Urinary bladder (tissue), 4 donors: ENCODE data around the gene DCUN1D2. TPM values are rescaled to one million over a fixed set of nuclear protein-coding genes. Genes with fewer than 3 reads are reported as not detected.
A peak's percentile ranks its signal among the peaks of the same experiment; 100 is the strongest.

ENCODE experiments used
- DNase-seq: peaks from one replicate; pipeline ENCODE4 v3.0.0-alpha.2; 2015; ENCODE audit errors: extremely low spot score
- H3K27ac ChIP-seq: one replicate; pipeline ENCODE4 v1.5.1; 2013; ENCODE audit warnings: low read depth, mild to moderate bottlenecking, moderate library complexity
- H3K36me3 ChIP-seq: one replicate; pipeline ENCODE4 v1.6.1; 2013; ENCODE audit warnings: mild to moderate bottlenecking, moderate library complexity; ENCODE audit not compliant: insufficient read depth
- H3K4me1 ChIP-seq: one replicate; pipeline ENCODE4 v1.6.1; 2013; ENCODE audit warnings: mild to moderate bottlenecking, moderate library complexity; ENCODE audit not compliant: insufficient read depth
- H3K4me3 ChIP-seq: one replicate; pipeline ENCODE4 v1.5.1; 2013; ENCODE audit warnings: low read depth, low read length
- WGBS: extraction: QIAGEN DNeasy Blood & Tissue Kit; methylation state at CpG from one replicate; pipeline ENCODE4 v1.1.7; 2013; 5-methylcytosine and 5-hydroxymethylcytosine counted together
- polyA plus RNA-seq: library from polyadenylated mRNA; stranded (reverse); fragments of 200-250 nt; gene quantifications from one replicate; pipeline ENCODE4 v1.2.3, GENCODE V29; 2013
- small RNA-seq: library from RNA; depleted of rRNA; stranded (forward); fragments of <200 nt; gene quantifications from one replicate; pipeline ENCODE3, GENCODE V24; 2014
- total RNA-seq: library from RNA; depleted of rRNA; stranded (reverse); fragments of >200 nt; gene quantifications from one replicate; pipeline ENCODE4 v1.2.3, GENCODE V29; 2014
- donor health status: healthy with polysubstance abuse.
- donor health status: healthy.

The DCUN1D2 gene
- total and polyA plus RNA-seq, 2 donors, result 14.7 to 21.3 TPM

DNA sequence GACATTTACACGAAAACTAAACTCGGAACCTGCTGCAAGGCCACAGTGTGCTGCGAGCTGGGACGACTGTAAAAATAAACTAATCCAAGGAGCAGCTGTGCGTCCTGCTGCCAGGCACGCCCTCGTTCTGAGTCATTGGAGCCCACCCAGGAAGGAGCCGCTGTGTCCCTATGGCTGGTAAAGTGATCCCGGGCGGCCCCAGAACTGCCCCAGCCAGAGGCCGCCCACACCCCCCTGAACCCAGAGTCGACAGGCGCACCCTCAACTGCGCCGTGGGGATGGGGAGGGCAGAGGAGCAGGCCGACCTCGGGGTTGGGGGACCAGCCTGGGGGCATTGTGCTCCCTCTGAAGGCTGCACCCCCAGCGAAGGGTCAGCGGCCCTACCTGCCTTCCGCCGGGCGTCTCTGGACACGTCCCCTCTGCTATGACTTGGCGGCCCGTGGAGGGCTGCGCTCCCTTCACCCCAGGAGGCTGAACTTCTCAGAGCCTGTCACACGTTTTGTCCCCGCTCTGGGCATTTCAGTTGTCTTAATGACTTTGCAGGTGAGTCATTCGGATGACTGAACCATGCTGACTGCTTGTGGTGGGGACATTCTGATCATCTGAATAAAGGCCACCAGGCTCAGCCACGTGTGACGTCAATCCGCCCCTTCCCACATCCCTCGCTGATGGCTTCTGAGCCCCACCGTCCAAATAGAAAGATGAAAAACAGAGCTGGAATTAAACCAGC is 79.9 kb downstream of the DCUN1D2 start:
- H3K36me3 ChIP-seq, result no peaks in the 10 kb centered on the region
- 50% methylated on average over 34 of the region's 34 CpGs for WGBS
- DNase-seq, result no peak
- no peaks in the 10 kb centered on the region for H3K4me1 ChIP-seq
- peak overlapping the region; percentile 92 for H3K27ac ChIP-seq
- H3K4me3 ChIP-seq, result no peak overlapping the region

DNA sequence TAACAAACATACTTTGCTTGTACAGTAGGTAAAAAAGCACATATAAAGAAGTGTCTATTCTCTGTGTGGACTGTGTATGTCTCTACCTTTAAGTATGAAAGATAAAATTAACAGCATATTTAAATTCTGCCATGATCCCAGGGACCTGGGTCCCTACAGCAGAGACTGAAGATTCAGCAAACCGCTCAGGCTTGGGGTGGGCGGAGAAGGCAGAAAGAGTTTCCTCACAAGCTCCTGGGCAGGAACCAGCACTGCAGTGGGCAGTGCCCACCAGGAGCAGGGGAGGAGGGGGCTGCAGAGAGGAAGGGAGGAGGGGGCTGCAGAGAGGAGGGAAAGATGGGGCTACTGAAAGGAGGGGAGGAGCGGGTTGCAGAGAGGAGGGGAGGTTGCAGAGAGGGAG is 81.9 kb downstream of the DCUN1D2 start:
- H3K4me1 ChIP-seq, result no peaks in the 10 kb centered on the region
- H3K27ac ChIP-seq, result no peak overlapping the region
- H3K4me3 ChIP-seq, result no peak overlapping the region
- no peaks in the 10 kb centered on the region for H3K36me3 ChIP-seq
- 77% methylated on average over 3 of the region's 3 CpGs for WGBS
- no peak for DNase-seq

DNA sequence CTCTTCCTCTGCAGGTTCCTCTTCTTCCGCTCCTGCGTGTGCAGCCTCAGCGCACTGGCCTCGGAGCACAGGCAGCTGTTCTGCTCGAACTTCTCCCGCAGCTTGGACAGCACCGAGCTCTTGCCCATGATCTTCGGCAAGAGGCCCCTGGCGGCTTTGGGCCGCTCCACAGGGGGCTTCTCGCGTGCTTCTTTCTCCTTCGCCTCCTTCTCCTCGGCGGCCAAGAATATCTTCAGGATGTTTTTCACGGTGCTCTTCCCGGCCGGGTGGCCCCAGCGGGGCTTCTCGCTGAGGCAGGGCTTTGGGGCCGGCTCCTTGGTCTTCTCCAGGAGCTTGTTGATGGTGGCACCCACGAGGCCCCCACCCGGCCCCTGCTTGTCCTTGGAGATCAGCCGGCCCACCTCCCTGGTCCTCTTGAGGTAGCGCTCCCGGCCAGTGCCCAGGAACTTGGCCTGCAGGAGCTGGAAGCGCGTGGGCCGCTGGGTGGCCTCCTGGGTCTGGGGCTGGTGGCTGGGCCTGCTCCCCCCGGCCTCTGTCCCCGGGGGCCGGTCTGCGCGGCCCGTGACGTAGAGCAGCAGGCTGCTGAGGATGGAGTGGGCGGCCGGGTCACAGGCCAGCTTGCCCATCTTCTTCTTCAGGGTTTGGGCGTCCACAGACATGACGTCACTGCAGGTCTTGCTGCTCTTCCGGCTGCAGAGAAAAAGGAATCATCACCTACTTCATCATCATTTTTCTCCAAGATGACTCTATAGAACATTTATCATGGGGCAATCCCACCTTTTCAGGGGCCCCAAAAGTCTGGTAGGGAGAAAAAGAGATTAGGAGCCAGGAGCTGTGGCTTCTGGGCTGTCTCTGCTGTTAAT is 82.7 kb downstream of the DCUN1D2 start:
- Histone ChIP-seq H3K4me3 (no peak overlapping the region), H3K4me1 (no peaks in the 10 kb centered on the region), H3K27ac (no peak overlapping the region), H3K36me3 (no peaks in the 10 kb centered on the region)
- 85% methylated on average over 41 of the region's 41 CpGs for WGBS
- no peak for DNase-seq

DNA sequence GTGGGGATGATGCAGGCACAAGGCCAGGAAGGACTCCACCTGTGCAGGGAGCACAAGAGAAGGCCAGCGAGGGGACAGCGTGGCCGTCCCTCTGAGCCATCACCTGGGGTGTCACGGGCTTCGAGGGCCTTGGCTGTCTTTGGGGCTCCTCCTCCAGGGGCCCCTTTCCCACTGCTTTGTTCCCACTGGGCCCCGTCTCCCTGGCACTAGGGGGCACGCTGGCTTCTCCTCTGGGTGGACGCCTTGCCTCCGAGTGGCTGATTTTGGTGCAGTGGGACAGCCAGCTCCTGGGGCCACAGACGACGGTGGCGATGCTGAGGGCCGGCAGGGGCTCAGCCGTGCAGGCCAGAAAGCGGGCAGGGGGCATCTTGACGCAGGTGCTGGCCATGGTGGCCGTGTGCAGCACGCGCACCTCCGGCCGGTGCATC is 83.4 kb downstream of the DCUN1D2 start:
- Histone ChIP-seq H3K36me3 (no peaks in the 10 kb centered on the region), H3K4me1 (no peaks in the 10 kb centered on the region), H3K27ac (no peak overlapping the region), H3K4me3 (no peak overlapping the region)
- WGBS, result 94% methylated on average over 21 of the region's 21 CpGs
- DNase-seq, result no peak

DNA sequence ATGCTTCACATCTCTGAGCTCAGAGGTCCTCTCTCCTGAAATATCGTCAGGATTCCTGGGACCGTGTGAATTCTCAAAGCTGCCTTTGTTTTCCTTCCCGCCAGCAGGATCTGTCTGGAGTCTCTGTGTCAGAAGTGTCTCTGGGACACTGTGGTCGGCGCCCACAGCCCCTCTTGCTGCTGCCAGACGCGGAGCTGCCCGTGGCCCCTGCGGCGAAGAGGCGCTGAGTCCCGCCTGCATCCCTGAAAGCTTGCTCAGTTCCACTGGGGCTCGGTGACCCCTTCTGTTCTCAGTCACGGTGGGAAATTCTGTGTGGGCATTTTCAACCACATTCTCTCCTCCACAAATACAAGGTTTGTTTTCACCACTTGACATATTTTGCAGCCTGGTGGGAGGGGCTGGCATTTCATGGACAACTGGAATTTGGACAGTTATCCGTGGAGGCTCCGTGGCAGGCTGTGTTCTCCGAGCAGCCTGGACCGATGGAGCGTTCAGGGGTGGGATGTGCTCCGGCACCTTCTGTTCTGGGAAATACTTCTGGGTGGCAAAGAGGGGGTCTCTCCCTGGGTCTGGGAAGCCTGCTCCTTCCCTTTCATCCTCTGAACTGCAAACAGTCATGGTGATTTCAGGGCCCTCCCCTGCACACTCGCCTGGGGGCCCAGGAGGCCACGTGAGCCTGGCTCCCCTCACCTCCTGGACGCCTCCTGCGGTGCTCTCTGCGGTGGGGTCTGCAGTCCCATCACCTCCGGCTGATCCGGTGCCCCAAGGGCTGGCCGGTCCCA is 84.0 kb downstream of the DCUN1D2 start:
- Histone ChIP-seq H3K27ac (no peak overlapping the region), H3K4me3 (no peak overlapping the region), H3K36me3 (no peaks in the 10 kb centered on the region), H3K4me1 (no peaks in the 10 kb centered on the region)
- 83% methylated on average over 28 of the region's 28 CpGs for WGBS
- DNase-seq, result no peak

Small RNAs within 50 kb of the gene (small RNA-seq; reads per million reads assigned to genes)
- not detected for gene RNU1-16P

Other genes starting within 250 kb of the DCUN1D2 start
- gene LAMP1, start 193.5 kb downstream of the DCUN1D2 start, total RNA-seq, result 75.2 TPM
- 158 TPM for gene LAMP1, start 193.5 kb downstream of the DCUN1D2 start, polyA plus RNA-seq
- 3.9 TPM for gene GRTP1, start 126.6 kb downstream of the DCUN1D2 start, total RNA-seq
- 8.4 TPM for gene GRTP1, start 126.6 kb downstream of the DCUN1D2 start, polyA plus RNA-seq
- 6.0 TPM for gene ADPRHL1, start 37.2 kb downstream of the DCUN1D2 start, total RNA-seq
- gene ADPRHL1, start 37.2 kb downstream of the DCUN1D2 start, polyA plus RNA-seq, result 2.6 TPM
- 44.4 TPM for gene TFDP1, start 94.0 kb upstream of the DCUN1D2 start, total RNA-seq
- gene TFDP1, start 94.0 kb upstream of the DCUN1D2 start, polyA plus RNA-seq, result 33.6 TPM
- not detected for gene ATP4B, start 167.5 kb upstream of the DCUN1D2 start, total RNA-seq
- not detected for gene ATP4B, start 167.5 kb upstream of the DCUN1D2 start, polyA plus RNA-seq
- gene GRK1, start 176.5 kb upstream of the DCUN1D2 start, total RNA-seq, result 0.05 TPM
- gene GRK1, start 176.5 kb upstream of the DCUN1D2 start, polyA plus RNA-seq, result 0.03 TPM